Measurements from ENCODE around the gene CACNB4.

Gene CACNB4

DNA sequence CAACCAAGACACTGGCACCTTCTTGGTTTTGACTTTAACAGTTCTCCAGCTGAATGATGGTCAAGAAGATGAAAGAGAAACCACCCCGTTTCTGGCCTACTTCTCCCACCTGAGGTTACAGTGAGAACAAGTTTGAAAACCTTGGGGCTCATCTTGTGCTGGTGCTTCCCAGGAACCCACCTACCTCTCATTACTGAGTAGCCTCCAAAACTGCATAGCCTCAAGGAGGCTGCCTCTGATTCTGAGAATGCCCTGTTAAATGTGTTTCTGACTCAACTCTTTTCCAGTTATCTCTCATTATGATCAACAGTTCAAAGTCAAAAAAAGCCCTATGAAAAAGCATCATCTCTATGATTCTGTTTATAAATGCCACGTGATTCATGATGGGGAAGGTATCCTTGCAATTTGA, 121.9 kb downstream of the CACNB4 start:
- no peak for DNase-seq (ENCODE audit: low spot score)

DNA sequence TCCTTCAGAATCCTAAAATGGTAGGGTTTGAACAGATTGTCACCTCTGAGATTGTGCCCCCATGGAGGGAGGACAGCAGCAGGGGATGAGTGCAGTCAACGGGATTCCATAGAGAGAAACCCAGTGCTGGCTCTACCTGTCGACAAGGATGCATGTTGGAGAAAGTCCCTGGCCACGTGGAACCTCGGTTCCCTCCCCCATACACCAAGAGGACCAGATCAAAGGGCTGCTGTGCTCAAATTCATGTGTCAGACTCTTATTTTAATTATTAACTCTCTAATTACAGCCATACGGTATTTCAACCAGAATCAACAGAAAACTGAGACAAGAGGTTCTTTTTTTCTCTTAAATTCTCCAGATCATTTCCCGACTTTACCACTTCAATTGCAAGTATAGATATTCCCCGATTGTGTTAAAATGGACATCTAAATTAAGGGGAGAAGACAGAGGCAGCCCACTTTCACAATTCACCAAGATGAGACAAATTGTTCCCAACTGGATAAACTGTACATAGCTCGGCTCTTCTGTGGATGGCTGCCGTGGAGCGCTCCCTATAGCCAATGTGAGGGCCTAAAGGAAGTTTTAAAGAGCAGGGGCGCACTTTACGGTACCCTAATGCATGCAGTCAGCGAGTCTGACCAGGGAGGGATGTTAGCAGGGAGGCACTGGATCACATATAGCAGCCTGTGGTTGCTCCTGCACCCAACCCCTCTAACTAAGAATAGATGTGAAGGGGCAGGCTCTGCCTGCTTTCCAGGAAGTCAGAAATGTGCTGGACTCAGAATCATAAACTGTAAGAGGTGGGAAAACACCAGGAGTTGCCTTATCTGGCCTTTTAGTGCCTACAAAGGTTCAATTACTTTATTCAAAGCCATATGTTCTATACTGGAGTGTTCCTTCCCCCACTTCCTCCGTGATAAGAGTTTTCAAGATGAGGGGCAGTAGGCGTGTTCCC, 123.1 kb downstream of the CACNB4 start:
- DNase-seq (ENCODE audit: low spot score), result no peak

GRCh38 chr2:151974988-151975387, 123.9 kb downstream of the CACNB4 start:
- no peak for DNase-seq (ENCODE audit: low spot score)

- peak; percentile 75 for DNase-seq (ENCODE audit: low spot score)
Measured at GRCh38 chr2:151973901-151974199, 125.0 kb downstream of the CACNB4 start.

DNA sequence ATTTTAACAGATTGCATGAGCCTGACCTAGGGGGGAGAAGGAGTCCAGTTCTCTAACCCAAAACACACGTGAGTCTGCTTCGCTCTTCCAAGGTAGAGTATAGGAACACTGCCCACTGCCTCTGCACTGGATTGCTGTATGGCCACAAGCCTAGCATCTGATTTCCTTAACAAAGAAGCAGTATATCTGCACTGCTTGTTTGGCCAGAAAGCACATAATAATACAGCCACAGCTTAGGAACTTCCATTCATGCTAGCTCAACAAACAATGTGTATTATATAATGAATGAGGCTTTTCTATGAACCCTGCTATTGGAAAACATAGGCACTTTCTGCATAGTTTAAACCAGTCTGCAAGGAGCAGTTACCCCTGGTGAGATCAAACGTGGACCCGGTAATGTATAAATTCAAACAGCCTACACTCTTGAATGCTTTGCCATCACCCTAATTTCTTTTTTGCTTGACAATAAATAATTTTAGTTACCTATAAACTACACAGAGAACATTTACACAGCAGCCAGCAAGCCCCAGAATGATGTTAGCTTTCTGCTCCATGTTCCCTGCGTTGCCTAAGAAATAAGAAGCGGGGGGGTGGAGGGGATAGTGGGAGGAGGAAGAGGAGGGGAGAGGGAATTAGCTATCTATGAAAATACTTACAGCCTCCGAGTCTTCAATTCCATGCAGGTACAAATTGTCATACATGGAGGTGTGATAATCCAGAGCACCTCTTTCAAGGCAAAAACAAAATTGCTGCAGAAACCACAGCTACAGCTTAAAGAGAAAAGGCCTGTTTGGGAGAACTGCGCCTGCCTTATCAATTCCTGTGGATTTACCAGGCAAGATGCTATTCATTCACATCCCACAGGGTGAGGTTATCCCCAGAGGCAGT, 125.6 kb downstream of the CACNB4 start:
- DNase-seq (ENCODE audit: low spot score), result no peak

DNA sequence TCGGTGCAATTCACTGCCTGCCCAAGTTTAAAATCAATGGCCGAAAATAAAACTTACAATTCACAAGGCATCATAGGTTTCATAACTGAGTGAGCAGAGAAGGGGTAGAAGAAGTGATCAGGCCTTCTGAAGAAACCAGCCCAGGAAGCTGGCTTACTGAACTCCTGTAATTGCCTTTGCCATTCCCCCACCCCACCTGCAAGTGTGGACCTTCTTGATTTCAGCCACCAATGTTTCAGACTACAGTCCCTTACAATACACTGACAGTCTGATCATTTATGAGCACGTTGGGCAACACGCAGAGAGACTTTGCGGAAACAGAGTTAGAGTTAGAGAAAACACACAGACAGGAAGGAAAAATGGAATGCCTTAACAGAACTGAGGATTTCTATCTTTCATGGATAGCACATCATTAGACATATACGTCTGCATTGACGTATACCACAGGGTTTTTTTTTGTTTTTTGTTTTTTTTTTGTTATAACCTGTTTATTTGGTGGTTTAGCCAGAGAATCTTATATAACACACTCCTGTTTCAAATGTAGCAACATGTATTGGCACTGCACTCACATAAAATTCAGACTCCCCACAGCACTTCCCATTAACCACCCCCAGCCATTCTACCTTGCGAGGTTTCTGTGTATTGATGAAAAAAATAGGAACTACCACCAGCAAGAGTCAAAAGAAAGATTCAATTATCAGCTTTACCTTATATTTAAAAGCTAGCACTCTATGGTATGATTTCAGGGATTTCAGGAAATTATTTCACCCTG, 126.4 kb downstream of the CACNB4 start:
- DNase-seq (ENCODE audit: low spot score), result no peak

GRCh38 chr2:151971301-151972051, 127.4 kb downstream of the CACNB4 start:
- no peak for DNase-seq (ENCODE audit: low spot score)

DNA sequence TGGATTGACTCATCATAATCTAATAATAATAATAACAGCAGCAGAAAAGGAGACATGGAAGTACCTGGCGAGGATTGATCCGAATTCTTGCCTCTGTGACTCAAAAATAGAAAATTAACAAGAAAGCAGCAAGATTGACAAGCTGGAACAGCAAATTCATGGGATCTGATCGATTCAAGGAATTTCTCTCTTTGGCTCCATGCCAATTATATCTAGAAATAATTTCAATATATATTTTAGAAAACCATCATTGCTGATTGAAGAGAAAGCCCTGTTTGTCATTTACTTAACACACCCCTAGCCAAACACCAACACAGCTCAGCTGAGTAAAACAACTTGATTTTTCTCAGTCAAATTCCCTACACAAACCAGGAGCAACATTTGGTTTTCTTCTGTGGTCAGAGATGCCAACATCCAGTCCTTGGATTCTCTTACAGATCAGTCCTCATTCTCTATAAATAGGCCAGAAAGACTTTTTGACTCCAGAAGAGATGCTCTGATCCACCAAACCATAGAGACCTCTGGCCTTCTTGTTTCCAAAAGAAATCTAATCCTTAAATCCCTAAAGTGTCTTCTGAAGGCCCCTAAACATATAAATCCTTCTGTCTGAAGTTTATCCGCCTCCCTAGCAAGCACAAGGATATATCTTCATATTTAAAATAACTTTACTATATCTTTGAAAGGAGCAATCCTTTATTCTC, 129.9 kb downstream of the CACNB4 start:
- no peak for DNase-seq (ENCODE audit: low spot score)

- no peak for DNase-seq (ENCODE audit: low spot score)
Measured at GRCh38 chr2:151967829-151968722, 130.8 kb downstream of the CACNB4 start.

DNA sequence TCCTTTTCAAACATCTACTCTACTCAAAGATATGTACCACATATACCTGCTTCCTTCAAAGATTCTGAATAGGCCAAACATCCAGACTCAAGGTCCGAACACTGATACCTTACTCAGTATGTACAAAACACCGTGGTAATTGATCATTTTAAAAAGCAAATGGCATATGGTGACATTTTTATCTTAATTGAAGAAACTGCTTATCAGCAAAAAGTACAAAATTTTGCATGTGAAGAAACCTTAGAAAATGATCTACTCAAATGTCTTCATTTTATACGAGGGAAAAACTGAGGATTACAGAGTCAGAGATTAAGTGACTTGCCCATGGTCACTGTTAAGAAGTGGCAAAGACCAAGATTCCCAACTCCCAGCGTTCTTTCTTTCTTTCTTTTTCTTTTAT, 133.0 kb downstream of the CACNB4 start:
- no peak for DNase-seq (ENCODE audit: low spot score)

- DNase-seq (ENCODE audit: low spot score), result no peak
Measured at GRCh38 chr2:151961558-151961957, 137.3 kb downstream of the CACNB4 start.

DNA sequence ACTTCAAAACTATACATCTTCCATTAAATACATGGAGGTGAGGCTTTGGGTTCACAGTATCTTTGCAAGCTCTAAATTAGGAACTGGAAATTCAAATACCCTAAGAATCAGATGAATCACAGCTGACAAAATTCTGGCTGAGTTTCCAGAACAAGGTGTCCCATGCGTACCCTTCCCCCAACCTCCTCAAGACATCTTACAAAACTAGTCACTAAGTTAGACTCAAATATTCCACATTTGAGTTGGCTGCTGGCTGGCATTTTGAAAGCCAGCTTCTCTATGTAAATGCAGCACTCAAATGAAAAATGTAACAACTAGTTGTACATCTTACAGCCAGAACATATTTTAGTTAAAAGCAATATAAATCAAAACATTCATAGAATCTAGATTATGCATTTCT, 139.6 kb downstream of the CACNB4 start:
- no peak for DNase-seq (ENCODE audit: low spot score)

DNA sequence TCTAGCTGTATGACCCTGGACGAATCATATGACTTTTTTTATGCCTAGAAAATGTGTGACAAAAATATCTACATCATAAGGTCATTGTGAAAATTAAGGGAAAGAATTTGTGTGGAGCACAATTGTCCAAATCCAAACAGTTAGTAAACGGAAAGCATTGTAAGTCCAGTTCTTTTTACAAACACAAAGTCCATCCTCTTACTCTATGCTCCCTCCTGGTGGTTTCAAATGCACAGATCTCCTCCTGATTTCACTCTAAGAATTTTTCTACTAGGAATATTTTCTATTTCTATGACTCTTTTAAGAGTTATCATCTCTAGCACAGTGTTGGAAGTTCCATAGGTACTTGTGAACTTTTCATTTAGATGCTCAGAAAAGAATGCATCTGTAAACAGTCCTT, 145.4 kb downstream of the CACNB4 start:
- DNase-seq (ENCODE audit: low spot score), result no peak

GRCh38 chr2:151952691-151953456, 146.0 kb downstream of the CACNB4 start:
- no peak for DNase-seq (ENCODE audit: low spot score)

GRCh38 chr2:151947813-151948165, 151.1 kb downstream of the CACNB4 start:
- DNase-seq (ENCODE audit: low spot score), result no peak

GRCh38 chr2:151946899-151947812, 151.7 kb downstream of the CACNB4 start:
- DNase-seq (ENCODE audit: low spot score), result peak; percentile 86

GRCh38 chr2:151946250-151946884, 152.5 kb downstream of the CACNB4 start:
- peak; percentile 47 for DNase-seq (ENCODE audit: low spot score)
